H1 (cell line): ENCODE measurements around the gene PARM1. TPM values are rescaled to one million over a fixed set of nuclear protein-coding genes. Genes with fewer than 3 reads are reported as not detected.

ENCODE experiments used
- CTCF ChIA-PET: fragments of 300-600 bp; sonication (Branson Sonifier 250); formaldehyde crosslinking; loops from one replicate; lab custom pipeline; 2021; ENCODE audit not compliant: partially characterized antibody; lab: Charles Lee
- POLR2A ChIA-PET: fragments of 300-600 bp; sonication (Branson Sonifier 250); formaldehyde crosslinking; loops from one replicate; lab custom pipeline; 2021; ENCODE audit warnings: inconsistent platforms; ENCODE audit not compliant: partially characterized antibody; lab: Charles Lee
- DNase-seq, 2 experiments: peaks; one replicate each; pipeline versions ENCODE4 v3.0.0 to v3.0.0-alpha.2; 2010 to 2022; ENCODE audit warnings: low spot score in 2 of 2, low read depth in 1 of 2, mixed read lengths in 1 of 2
- FAIRE-seq: peaks from 2 replicates; lab custom pipeline; 2011; peaks lifted over from hg19 to GRCh38; lab: Jason Lieb, UNC
- H2AFZ ChIP-seq: 2 replicates; pipeline ENCODE4 v1.8.1; 2012; ENCODE audit warnings: low read length, inconsistent platforms
- H2AK5ac ChIP-seq: 2 replicates; pipeline ENCODE4 v1.6.1; 2013; ENCODE audit warnings: low read depth, low read length
- H2BK120ac ChIP-seq: replicated peaks from 2 replicates; pipeline ENCODE3; 2013; ENCODE audit warnings: low read depth, low read length, inconsistent platforms
- H2BK12ac ChIP-seq: 2 replicates; pipeline ENCODE4 v1.6.1; 2013; ENCODE audit warnings: low read depth, low read length
- H2BK15ac ChIP-seq: 2 replicates; pipeline ENCODE4 v1.6.1; 2013; ENCODE audit warnings: low read length
- H2BK20ac ChIP-seq: 2 replicates; pipeline ENCODE4 v1.6.1; 2013; ENCODE audit warnings: low read length
- H2BK5ac ChIP-seq: 2 replicates; pipeline ENCODE4 v1.6.1; 2013; ENCODE audit warnings: low read depth, low read length
- H3K14ac ChIP-seq: 2 replicates; pipeline ENCODE4 v1.6.1; 2013; ENCODE audit warnings: inconsistent platforms; ENCODE audit not compliant: insufficient read length
- H3K18ac ChIP-seq: 2 replicates; pipeline ENCODE4 v1.6.1; 2013; ENCODE audit warnings: low read length; ENCODE audit errors: extremely low read depth
- H3K23ac ChIP-seq: 2 replicates; pipeline ENCODE4 v1.6.1; 2013; ENCODE audit warnings: inconsistent platforms; ENCODE audit not compliant: insufficient read length
- H3K23me2 ChIP-seq: 2 replicates; pipeline ENCODE4 v1.6.1; 2013; ENCODE audit warnings: low read depth, low read length
- H3K27ac ChIP-seq: 2 replicates; pipeline ENCODE4 v1.6.1; 2011; ENCODE audit warnings: low read depth, low read length, inconsistent platforms
- H3K27me3 ChIP-seq, 4 experiments: replicated peaks in 1 of 4; 1 replicate in 1 of 4; 2 replicates in 3 of 4; pipeline versions ENCODE4 v1.6.1 to v1.8.1; 2011 to 2013; ENCODE audit warnings: low read length in 3 of 4, mild to moderate bottlenecking in 3 of 4, inconsistent platforms in 2 of 4, mixed read lengths in 2 of 4, moderate library complexity in 1 of 4; ENCODE audit not compliant: control insufficient read depth in 3 of 4, insufficient read depth in 3 of 4; ENCODE audit errors: extremely low read depth in 1 of 4
- H3K36me3 ChIP-seq, 4 experiments: 2 replicates each; pipeline versions ENCODE4 v1.6.1 to v1.8.1; 2011 to 2013; ENCODE audit warnings: mild to moderate bottlenecking in 4 of 4, low read length in 3 of 4, moderate library complexity in 2 of 4, control low read depth in 1 of 4, inconsistent platforms in 1 of 4; ENCODE audit not compliant: insufficient read depth in 4 of 4, control insufficient read depth in 2 of 4
- H3K4ac ChIP-seq: replicated peaks from 2 replicates; pipeline ENCODE3; 2013; ENCODE audit warnings: low read length, low read depth, mixed read lengths, inconsistent platforms; ENCODE audit not compliant: insufficient read length
- H3K4me1 ChIP-seq, 4 experiments: replicated peaks in 1 of 4; 1 replicate in 1 of 4; 2 replicates in 3 of 4; pipeline versions ENCODE4 v1.6.1 to v1.8.1; 2011 to 2013; ENCODE audit warnings: low read length in 3 of 4, inconsistent platforms in 2 of 4, mixed read lengths in 1 of 4; ENCODE audit not compliant: insufficient read depth in 4 of 4, control insufficient read depth in 3 of 4
- H3K4me2 ChIP-seq, 2 experiments: 2 replicates each; pipeline versions ENCODE4 v1.6.1 to v1.8.1; 2011 to 2013; ENCODE audit warnings: low read depth in 2 of 2, low read length in 2 of 2, control low read depth in 1 of 2, inconsistent platforms in 1 of 2, mild to moderate bottlenecking in 1 of 2; ENCODE audit not compliant: insufficient read depth in 1 of 2
- H3K4me3 ChIP-seq, 4 experiments: fragments of 200-600, 300-600 bp in 1 of 4; sonication (generic), shearing (Covaris generic), sonication (Bioruptor Twin) in 1 of 4; 2 replicates each; pipeline versions ENCODE4 v1.5.1 to v1.8.1; 2011 to 2016; ENCODE audit warnings: low read length in 4 of 4, low read depth in 3 of 4, control low read depth in 2 of 4, inconsistent platforms in 2 of 4, mild to moderate bottlenecking in 2 of 4, mixed read lengths in 1 of 4, moderate library complexity in 1 of 4; ENCODE audit not compliant: insufficient read depth in 2 of 4; ENCODE audit errors: extremely low read depth in 1 of 4
- H3K56ac ChIP-seq: replicated peaks from 2 replicates; pipeline ENCODE3; 2013; ENCODE audit warnings: low read depth, mild to moderate bottlenecking, mixed read lengths, low read length, inconsistent platforms; ENCODE audit not compliant: insufficient read length
- H3K79me1 ChIP-seq: 2 replicates; pipeline ENCODE4 v1.6.1; 2013; ENCODE audit warnings: low read depth, low read length, control low read depth
- H3K79me2 ChIP-seq, 2 experiments: 2 replicates each; pipeline versions ENCODE4 v1.6.1 to v1.8.1; 2012 to 2013; ENCODE audit warnings: low read length in 2 of 2, mild to moderate bottlenecking in 2 of 2, inconsistent platforms in 1 of 2; ENCODE audit not compliant: insufficient read depth in 2 of 2, control insufficient read depth in 1 of 2
- H3K9ac ChIP-seq, 4 experiments: replicated peaks in 1 of 4; 1 replicate in 1 of 4; 2 replicates in 3 of 4; pipeline versions ENCODE4 v1.6.1 to v1.8.1; 2011 to 2013; ENCODE audit warnings: low read depth in 3 of 4, low read length in 3 of 4, control low read depth in 2 of 4, mild to moderate bottlenecking in 2 of 4, moderate library complexity in 2 of 4, inconsistent platforms in 1 of 4; ENCODE audit errors: extremely low read depth in 1 of 4
- H3K9me3 ChIP-seq, 2 experiments: 2 replicates each; pipeline versions ENCODE4 v1.6.1 to v1.8.1; 2012 to 2013; ENCODE audit warnings: mild to moderate bottlenecking in 2 of 2, moderate library complexity in 2 of 2, control low read depth in 1 of 2, inconsistent platforms in 1 of 2, low read depth in 1 of 2, low read length in 1 of 2, mixed read lengths in 1 of 2; ENCODE audit not compliant: insufficient read depth in 2 of 2
- H4K20me1 ChIP-seq, 2 experiments: replicated peaks in 1 of 2; 2 replicates each; pipeline versions ENCODE3 to v1.8.1; 2011 to 2013; ENCODE audit warnings: inconsistent platforms in 2 of 2, low read length in 2 of 2, mild to moderate bottlenecking in 1 of 2; ENCODE audit not compliant: insufficient read depth in 2 of 2, control insufficient read depth in 1 of 2
- H4K5ac ChIP-seq: 2 replicates; pipeline ENCODE4 v1.6.1; 2013; ENCODE audit warnings: low read length, low read depth, mixed read lengths, inconsistent platforms; ENCODE audit not compliant: insufficient read length
- H4K8ac ChIP-seq: 2 replicates; pipeline ENCODE4 v1.8.0; 2013; ENCODE audit warnings: mild to moderate bottlenecking, moderate library complexity, low read length, inconsistent platforms; ENCODE audit not compliant: insufficient read depth; ENCODE audit errors: extremely low read depth
- H4K91ac ChIP-seq: replicated peaks from 2 replicates; pipeline ENCODE3; 2013; ENCODE audit warnings: low read length, mixed read lengths, inconsistent platforms; ENCODE audit not compliant: insufficient read length
- ATF2 ChIP-seq: IDR thresholded peaks from 2 replicates; pipeline ENCODE4 v1.6.1; 2012; ENCODE audit warnings: low read length, inconsistent platforms
- JUND ChIP-seq: IDR thresholded peaks from 2 replicates; pipeline ENCODE4 v1.6.1; 2011; ENCODE audit warnings: mild to moderate bottlenecking, improper control_type of control experiment, low read length
- RBBP5 ChIP-seq: IDR thresholded peaks from 2 replicates; pipeline ENCODE4 v1.7.1; 2012; ENCODE audit warnings: low read depth, mild to moderate bottlenecking, inconsistent platforms, low read length, moderate library complexity, borderline replicate concordance
- ZNF274 ChIP-seq: IDR thresholded peaks from 2 replicates; pipeline ENCODE4 v1.7.0; 2012; ENCODE audit warnings: low read length, borderline replicate concordance; ENCODE audit errors: extremely low read depth
- WGBS, 2 experiments: shearing (Covaris generic) in 1 of 2; methylation state at CpG; one replicate each; pipeline versions ENCODE4 v1.1.6 to v1.1.7; 2013 to 2015; ENCODE audit warnings: low lambda C conversion rate in 2 of 2, mixed read lengths in 2 of 2, inconsistent platforms in 1 of 2, low coverage in 1 of 2, missing lambda C conversion rate in 1 of 2; ENCODE audit not compliant: insufficient replicate concordance in 2 of 2, insufficient coverage in 1 of 2, insufficient read length in 1 of 2; ENCODE audit errors: extremely low coverage in 1 of 2, missing lambda C conversion rate in 1 of 2; 5-methylcytosine and 5-hydroxymethylcytosine counted together
- polyA plus RNA-seq, 7 experiments: library from polyadenylated mRNA; depleted of rRNA in 3 of 7; stranded (reverse) in 5 of 7; unstranded in 2 of 7; fragments of >200 nt in 5 of 7; fragments of 200-250 nt in 2 of 7; gene quantifications; 1 replicate in 5 of 7; 2 replicates in 1 of 7; 4 replicates in 1 of 7; pipeline versions ENCODE4 v1.2.1 to v1.2.3, GENCODE V29; 2011 to 2013; ENCODE audit warnings: missing spikeins in 2 of 7, mixed read lengths in 2 of 7
- total RNA-seq: library from RNA; stranded (reverse); fragmentation: NEBNext Ultra II Directional; extraction: Animal tissue kit (Norgen Biotek cat#: 25700); gene quantifications from 2 replicates; pipeline ENCODE4 v1.2.1, GENCODE V29; 2021

PARM1 gene
- total and polyA plus RNA-seq, 2 of the 8 experiments (the other 6 are each of a cell fraction or from before 2014, with no cell fraction given): 2.0 to 5.3 TPM

- no peak overlapping the region for H2AK5ac ChIP-seq
- H2BK12ac ChIP-seq: no peak overlapping the region
- H3K36me3 ChIP-seq: no peaks in the 10 kb centered on the region
- no peak overlapping the region for H3K4me3 ChIP-seq
- H3K79me1 ChIP-seq: no peaks in the 10 kb centered on the region
- no peak overlapping the region for H3K56ac ChIP-seq
- no peaks in the 10 kb centered on the region for H3K4me1 ChIP-seq
- no peaks in the 10 kb centered on the region for H3K79me2 ChIP-seq
- no peak overlapping the region for H2BK20ac ChIP-seq
- H3K27ac ChIP-seq: no peak overlapping the region
- no peak overlapping the region for H3K18ac ChIP-seq
- CTCF ChIA-PET: no interaction called here
- WGBS, 2 experiments: 88% methylated on average over 3 of the region's 3 CpGs; no CpG with 5 or more reads in 1 of the 2 experiments
- no peak overlapping the region for H4K5ac ChIP-seq
- no peak overlapping the region for H2AFZ ChIP-seq
- POLR2A ChIA-PET: no interaction called here
- H4K91ac ChIP-seq: no peak overlapping the region
- no peaks in the 10 kb centered on the region for H3K9me3 ChIP-seq
- H3K23ac ChIP-seq: no peak overlapping the region
- H4K20me1 ChIP-seq: no peaks in the 10 kb centered on the region
- H3K27me3 ChIP-seq: no peaks in the 10 kb centered on the region
- no peak overlapping the region for H3K4ac ChIP-seq
- no peaks in the 10 kb centered on the region for H3K23me2 ChIP-seq
- DNase-seq: no peak
- no peak for FAIRE-seq
- no peak overlapping the region for H2BK120ac ChIP-seq
- H3K9ac ChIP-seq: no peak overlapping the region
- H4K8ac ChIP-seq: no peak overlapping the region
- H2BK5ac ChIP-seq: no peak overlapping the region
- H2BK15ac ChIP-seq: no peak overlapping the region
- no peak overlapping the region for H3K4me2 ChIP-seq
- H3K14ac ChIP-seq: no peak overlapping the region
- no peak for TF ChIP-seq ZNF274
- TF ChIP-seq ATF2: no peak
- TF ChIP-seq JUND: no peak
- no peak for TF ChIP-seq RBBP5
Measured at GRCh38 chr4:75063433-75063832, 130.5 kb downstream of the PARM1 start.
